ENCODE data around the gene RTN4RL1. TPM values are rescaled to one million over a fixed set of nuclear protein-coding genes. Genes with fewer than 3 reads are reported as not detected.

RTN4RL1 gene
- total and polyA plus RNA-seq, 2 of the 13 experiments (the other 11 are each of a cell fraction or from before 2014, with no cell fraction given): 0.01 TPM; not detected in 1

DNA sequence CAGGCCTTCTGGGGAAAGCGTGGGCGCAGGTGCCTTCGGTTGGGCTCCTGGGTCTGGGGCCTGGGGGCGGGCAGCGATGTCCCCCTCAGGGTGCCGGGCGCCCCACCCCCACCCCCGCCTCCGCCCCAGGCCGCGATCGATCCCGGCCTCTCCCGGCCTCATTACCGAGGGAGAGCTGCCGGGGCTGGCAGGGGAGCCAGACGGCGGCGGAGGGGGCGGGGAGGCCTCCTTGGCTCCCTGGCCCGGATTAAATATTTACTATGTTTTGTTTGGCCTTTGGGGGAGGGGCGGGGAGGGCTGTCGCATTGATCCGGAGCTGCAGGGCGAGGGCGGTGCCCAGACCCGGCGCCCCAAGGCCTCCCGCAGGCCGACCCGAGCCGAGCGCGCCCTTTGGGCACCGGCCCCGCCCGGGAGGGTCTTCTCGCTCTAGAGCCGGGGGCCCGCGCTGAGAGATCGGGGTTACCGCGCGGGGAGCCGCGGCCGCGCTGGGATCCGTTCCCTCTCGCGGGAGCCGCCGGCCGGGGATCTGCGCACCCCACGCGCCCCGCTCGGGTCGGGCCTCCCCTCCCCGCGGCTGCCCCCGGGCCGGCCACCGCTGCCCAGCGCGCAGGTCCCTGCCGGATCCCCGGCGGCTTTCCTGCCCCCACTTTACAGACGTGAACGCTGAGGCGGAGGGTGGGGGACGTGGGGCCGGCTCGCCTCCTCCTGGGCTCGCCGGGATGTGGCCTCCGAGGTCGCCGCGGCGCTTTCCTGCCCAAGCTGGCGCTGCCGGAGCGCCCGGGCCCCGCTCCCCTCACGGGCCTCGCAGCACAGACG lies 27.0 kb downstream of the RTN4RL1 start (continued):
- TF ChIP-seq, protein P1, sequence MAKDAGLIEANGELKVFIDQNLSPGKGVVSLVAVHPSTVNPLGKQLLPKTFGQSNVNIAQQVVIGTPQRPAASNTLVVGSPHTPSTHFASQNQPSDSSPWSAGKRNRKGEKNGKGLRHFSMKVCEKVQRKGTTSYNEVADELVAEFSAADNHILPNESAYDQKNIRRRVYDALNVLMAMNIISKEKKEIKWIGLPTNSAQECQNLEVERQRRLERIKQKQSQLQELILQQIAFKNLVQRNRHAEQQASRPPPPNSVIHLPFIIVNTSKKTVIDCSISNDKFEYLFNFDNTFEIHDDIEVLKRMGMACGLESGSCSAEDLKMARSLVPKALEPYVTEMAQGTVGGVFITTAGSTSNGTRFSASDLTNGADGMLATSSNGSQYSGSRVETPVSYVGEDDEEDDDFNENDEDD (CRISPR knock-in tag; IDR thresholded peaks at IDR 0.05; ENCODE audit: borderline replicate concordance): peak; percentile 18; the same call in 1 of the 2 replicates
- TF ChIP-seq ZNF44 (CRISPR knock-in tag; IDR thresholded peaks at IDR 0.05) (no peak), EP300 (IDR thresholded peaks at IDR 0.05; ENCODE audit: low read depth in 2 of 2, low read length in 2 of 2) (peak in 1 of 2 experiments; percentile 74; a peak in 2 of 4 replicates), EP300 (CRISPR knock-in tag; IDR thresholded peaks at IDR 0.05; ENCODE audit: borderline replicate concordance) (no peak; the same call in 1 of the 2 replicates), ZNF703 (CRISPR knock-in tag; IDR thresholded peaks at IDR 0.05; ENCODE audit: borderline replicate concordance) (no peak), TMF1 (CRISPR knock-in tag; IDR thresholded peaks at IDR 0.05; ENCODE audit: low read depth) (no peak), ZNF83 (CRISPR knock-in tag; IDR thresholded peaks at IDR 0.05; ENCODE audit: borderline replicate concordance) (no peak), ELF1 (CRISPR knock-in tag; IDR thresholded peaks at IDR 0.05) (no peak), RELA (CRISPR knock-in tag; IDR thresholded peaks at IDR 0.05) (no peak), PAX8 (CRISPR knock-in tag; IDR thresholded peaks at IDR 0.05; ENCODE audit: borderline replicate concordance) (no peak)
- TF ChIP-seq, protein P2, sequence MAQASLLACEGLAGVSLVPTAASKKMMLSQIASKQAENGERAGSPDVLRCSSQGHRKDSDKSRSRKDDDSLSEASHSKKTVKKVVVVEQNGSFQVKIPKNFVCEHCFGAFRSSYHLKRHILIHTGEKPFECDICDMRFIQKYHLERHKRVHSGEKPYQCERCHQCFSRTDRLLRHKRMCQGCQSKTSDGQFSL (CRISPR knock-in tag; IDR thresholded peaks at IDR 0.05): no peak
- TF ChIP-seq, protein P3, sequence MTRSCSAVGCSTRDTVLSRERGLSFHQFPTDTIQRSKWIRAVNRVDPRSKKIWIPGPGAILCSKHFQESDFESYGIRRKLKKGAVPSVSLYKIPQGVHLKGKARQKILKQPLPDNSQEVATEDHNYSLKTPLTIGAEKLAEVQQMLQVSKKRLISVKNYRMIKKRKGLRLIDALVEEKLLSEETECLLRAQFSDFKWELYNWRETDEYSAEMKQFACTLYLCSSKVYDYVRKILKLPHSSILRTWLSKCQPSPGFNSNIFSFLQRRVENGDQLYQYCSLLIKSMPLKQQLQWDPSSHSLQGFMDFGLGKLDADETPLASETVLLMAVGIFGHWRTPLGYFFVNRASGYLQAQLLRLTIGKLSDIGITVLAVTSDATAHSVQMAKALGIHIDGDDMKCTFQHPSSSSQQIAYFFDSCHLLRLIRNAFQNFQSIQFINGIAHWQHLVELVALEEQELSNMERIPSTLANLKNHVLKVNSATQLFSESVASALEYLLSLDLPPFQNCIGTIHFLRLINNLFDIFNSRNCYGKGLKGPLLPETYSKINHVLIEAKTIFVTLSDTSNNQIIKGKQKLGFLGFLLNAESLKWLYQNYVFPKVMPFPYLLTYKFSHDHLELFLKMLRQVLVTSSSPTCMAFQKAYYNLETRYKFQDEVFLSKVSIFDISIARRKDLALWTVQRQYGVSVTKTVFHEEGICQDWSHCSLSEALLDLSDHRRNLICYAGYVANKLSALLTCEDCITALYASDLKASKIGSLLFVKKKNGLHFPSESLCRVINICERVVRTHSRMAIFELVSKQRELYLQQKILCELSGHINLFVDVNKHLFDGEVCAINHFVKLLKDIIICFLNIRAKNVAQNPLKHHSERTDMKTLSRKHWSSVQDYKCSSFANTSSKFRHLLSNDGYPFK (CRISPR knock-in tag; IDR thresholded peaks at IDR 0.05; ENCODE audit: borderline replicate concordance): no peak
- TF ChIP-seq, protein P4, sequence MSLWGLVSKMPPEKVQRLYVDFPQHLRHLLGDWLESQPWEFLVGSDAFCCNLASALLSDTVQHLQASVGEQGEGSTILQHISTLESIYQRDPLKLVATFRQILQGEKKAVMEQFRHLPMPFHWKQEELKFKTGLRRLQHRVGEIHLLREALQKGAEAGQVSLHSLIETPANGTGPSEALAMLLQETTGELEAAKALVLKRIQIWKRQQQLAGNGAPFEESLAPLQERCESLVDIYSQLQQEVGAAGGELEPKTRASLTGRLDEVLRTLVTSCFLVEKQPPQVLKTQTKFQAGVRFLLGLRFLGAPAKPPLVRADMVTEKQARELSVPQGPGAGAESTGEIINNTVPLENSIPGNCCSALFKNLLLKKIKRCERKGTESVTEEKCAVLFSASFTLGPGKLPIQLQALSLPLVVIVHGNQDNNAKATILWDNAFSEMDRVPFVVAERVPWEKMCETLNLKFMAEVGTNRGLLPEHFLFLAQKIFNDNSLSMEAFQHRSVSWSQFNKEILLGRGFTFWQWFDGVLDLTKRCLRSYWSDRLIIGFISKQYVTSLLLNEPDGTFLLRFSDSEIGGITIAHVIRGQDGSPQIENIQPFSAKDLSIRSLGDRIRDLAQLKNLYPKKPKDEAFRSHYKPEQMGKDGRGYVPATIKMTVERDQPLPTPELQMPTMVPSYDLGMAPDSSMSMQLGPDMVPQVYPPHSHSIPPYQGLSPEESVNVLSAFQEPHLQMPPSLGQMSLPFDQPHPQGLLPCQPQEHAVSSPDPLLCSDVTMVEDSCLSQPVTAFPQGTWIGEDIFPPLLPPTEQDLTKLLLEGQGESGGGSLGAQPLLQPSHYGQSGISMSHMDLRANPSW (CRISPR knock-in tag; IDR thresholded peaks at IDR 0.05; ENCODE audit: borderline replicate concordance): no peak
- TF ChIP-seq, protein P5, sequence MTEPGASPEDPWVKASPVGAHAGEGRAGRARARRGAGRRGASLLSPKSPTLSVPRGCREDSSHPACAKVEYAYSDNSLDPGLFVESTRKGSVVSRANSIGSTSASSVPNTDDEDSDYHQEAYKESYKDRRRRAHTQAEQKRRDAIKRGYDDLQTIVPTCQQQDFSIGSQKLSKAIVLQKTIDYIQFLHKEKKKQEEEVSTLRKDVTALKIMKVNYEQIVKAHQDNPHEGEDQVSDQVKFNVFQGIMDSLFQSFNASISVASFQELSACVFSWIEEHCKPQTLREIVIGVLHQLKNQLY (CRISPR knock-in tag; IDR thresholded peaks at IDR 0.05): no peak
- TF ChIP-seq, protein P6, sequence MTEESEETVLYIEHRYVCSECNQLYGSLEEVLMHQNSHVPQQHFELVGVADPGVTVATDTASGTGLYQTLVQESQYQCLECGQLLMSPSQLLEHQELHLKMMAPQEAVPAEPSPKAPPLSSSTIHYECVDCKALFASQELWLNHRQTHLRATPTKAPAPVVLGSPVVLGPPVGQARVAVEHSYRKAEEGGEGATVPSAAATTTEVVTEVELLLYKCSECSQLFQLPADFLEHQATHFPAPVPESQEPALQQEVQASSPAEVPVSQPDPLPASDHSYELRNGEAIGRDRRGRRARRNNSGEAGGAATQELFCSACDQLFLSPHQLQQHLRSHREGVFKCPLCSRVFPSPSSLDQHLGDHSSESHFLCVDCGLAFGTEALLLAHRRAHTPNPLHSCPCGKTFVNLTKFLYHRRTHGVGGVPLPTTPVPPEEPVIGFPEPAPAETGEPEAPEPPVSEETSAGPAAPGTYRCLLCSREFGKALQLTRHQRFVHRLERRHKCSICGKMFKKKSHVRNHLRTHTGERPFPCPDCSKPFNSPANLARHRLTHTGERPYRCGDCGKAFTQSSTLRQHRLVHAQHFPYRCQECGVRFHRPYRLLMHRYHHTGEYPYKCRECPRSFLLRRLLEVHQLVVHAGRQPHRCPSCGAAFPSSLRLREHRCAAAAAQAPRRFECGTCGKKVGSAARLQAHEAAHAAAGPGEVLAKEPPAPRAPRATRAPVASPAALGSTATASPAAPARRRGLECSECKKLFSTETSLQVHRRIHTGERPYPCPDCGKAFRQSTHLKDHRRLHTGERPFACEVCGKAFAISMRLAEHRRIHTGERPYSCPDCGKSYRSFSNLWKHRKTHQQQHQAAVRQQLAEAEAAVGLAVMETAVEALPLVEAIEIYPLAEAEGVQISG (CRISPR knock-in tag; IDR thresholded peaks at IDR 0.05): no peak

All from HepG2 (cell line).